DMS53 treated with DMSO at 0.1 percent for 48 hours (cell line): ENCODE measurements around the gene RARRES2.
A peak's percentile ranks its signal among the peaks of the same experiment; 100 is the strongest.

Experiments used
- DNase-seq: peaks from one replicate; lab custom pipeline; 2025; ENCODE audit not compliant: unreplicated experiment; lab: John Stamatoyannopoulos, UW

The RARRES2 gene

GRCh38 chr7:150377196-150377595 lies 35.8 kb upstream of the RARRES2 start:
- DNase-seq: peak; percentile 50

- DNase-seq: no peak
Observed at GRCh38 chr7:150376560-150376959, 35.1 kb upstream of the RARRES2 start.

- peak; percentile 17 for DNase-seq
Observed at GRCh38 chr7:150375662-150376521, 34.5 kb upstream of the RARRES2 start.

- no peak for DNase-seq
Observed at GRCh38 chr7:150374472-150374871, 33.0 kb upstream of the RARRES2 start.

- DNase-seq: no peak
Observed at GRCh38 chr7:150374026-150374425, 32.6 kb upstream of the RARRES2 start.

- no peak for DNase-seq
Observed at GRCh38 chr7:150373049-150373801, 31.8 kb upstream of the RARRES2 start.

GRCh38 chr7:150372271-150373048 lies 31.0 kb upstream of the RARRES2 start:
- DNase-seq: no peak

GRCh38 chr7:150371996-150372270 lies 30.5 kb upstream of the RARRES2 start:
- DNase-seq: no peak

- no peak for DNase-seq
Observed at GRCh38 chr7:150371131-150371995, 29.9 kb upstream of the RARRES2 start.

GRCh38 chr7:150370612-150371071 lies 29.2 kb upstream of the RARRES2 start:
- no peak for DNase-seq

GRCh38 chr7:150369748-150370501 lies 28.5 kb upstream of the RARRES2 start:
- DNase-seq: no peak

GRCh38 chr7:150368884-150369747 lies 27.7 kb upstream of the RARRES2 start:
- DNase-seq: peak; percentile 67

GRCh38 chr7:150368096-150368883 lies 26.9 kb upstream of the RARRES2 start, which contains the start of gene REPIN1:
TSS of gene REPIN1 (plus strand) at chr7:150368822. CDS start at chr7:150369712, 890 bp downstream.
- DNase-seq: peak; percentile 81

- peak; percentile 96 for DNase-seq
Observed at GRCh38 chr7:150367677-150368095, 26.3 kb upstream of the RARRES2 start.

GRCh38 chr7:150365673-150366398 lies 24.4 kb upstream of the RARRES2 start:
- peak; percentile 9 for DNase-seq

- no peak for DNase-seq
Observed at GRCh38 chr7:150365194-150365593, 23.8 kb upstream of the RARRES2 start.

GRCh38 chr7:150363872-150364271 lies 22.4 kb upstream of the RARRES2 start:
- no peak for DNase-seq
